Activated CD8-positive, alpha-beta T cell treated with anti-CD3 and anti-CD28 coated beads for 36 hours (primary cell): ENCODE measurements around the gene GCNT2. TPM values are rescaled to one million over a fixed set of nuclear protein-coding genes. Genes with fewer than 3 reads are reported as not detected.

Experiments used
- ATAC-seq: fragments of 200-7000 bp; cut with Tn5 transposase; one replicate; pipeline ENCODE4 v1.10.0; 2021; ENCODE audit warnings: mild to moderate bottlenecking, moderate library complexity
- CTCF ChIA-PET: fragments of 350-600 bp; sonication (Branson Sonifier 250); formaldehyde crosslinking; loops from one replicate; lab custom pipeline; 2021; ENCODE audit warnings: antibody characterized with exemption; lab: Charles Lee
- POLR2A ChIA-PET: fragments of 350-600 bp; sonication (Branson Sonifier 250); formaldehyde crosslinking; loops from one replicate; lab custom pipeline; 2021; ENCODE audit warnings: antibody characterized with exemption; lab: Charles Lee
- DNase-seq: peaks from one replicate; pipeline ENCODE4 v3.0.0-alpha.2; 2020
- H3K27ac Mint-ChIP-seq: one replicate; pipeline ENCODE4 v1.8.0; 2021; ENCODE audit warnings: mild to moderate bottlenecking, mixed read lengths
- H3K27me3 Mint-ChIP-seq: one replicate; pipeline ENCODE4 v1.8.0; 2021; ENCODE audit warnings: mixed read lengths
- H3K36me3 Mint-ChIP-seq: one replicate; pipeline ENCODE4 v1.8.0; 2021; ENCODE audit warnings: low read depth, mixed read lengths
- H3K4me1 Mint-ChIP-seq: one replicate; pipeline ENCODE4 v1.8.0; 2021; ENCODE audit warnings: low read depth, mixed read lengths
- H3K4me3 Mint-ChIP-seq: one replicate; pipeline ENCODE4 v1.8.0; 2021; ENCODE audit warnings: mild to moderate bottlenecking, moderate library complexity, mixed read lengths
- H3K9me3 Mint-ChIP-seq: one replicate; pipeline ENCODE4 v1.8.0; 2021; ENCODE audit warnings: mixed read lengths
- CTCF ChIP-seq: fragments of 200-600 bp; IDR thresholded peaks from one replicate; pipeline ENCODE4 v1.8.0; 2022; ENCODE audit warnings: antibody characterized with exemption, mild to moderate bottlenecking
- intact Hi-C: fragments of 100-400 bp; cut with micrococcal nuclease; formaldehyde crosslinking; loops from one replicate; pipeline ENCODE4 v1.10.0; 2022
- total RNA-seq, 2 experiments: library from RNA; stranded (reverse); gene quantifications; one replicate each; pipeline ENCODE4 v1.2.3, GENCODE V29; 2021

The GCNT2 gene
- total RNA-seq, 2 experiments from 2014 or later: 2.3 to 2.7 TPM

- no peaks in the 10 kb centered on the region for H3K36me3 Mint-ChIP-seq
- no peak for DNase-seq
- peaks cover 12% of the 10 kb centered on the region for H3K4me1 Mint-ChIP-seq
- H3K4me3 Mint-ChIP-seq: no peak overlapping the region
- no peak for TF ChIP-seq CTCF
- peaks cover 9% of the 10 kb centered on the region for H3K27me3 Mint-ChIP-seq
- ChIA-PET CTCF (interaction anchor here (1.3 kb wide), 1 partner anchor 157 kb away, joined by 4 read pairs; no protein-coding TSS in a partner anchor), POLR2A (no interaction called here)
- H3K27ac Mint-ChIP-seq: no peak overlapping the region
- intact Hi-C loops: no loop called here
- H3K9me3 Mint-ChIP-seq: peaks cover 7% of the 10 kb centered on the region
- no peak for ATAC-seq
Observed at GRCh38 chr6:10668126-10668917, 147.2 kb downstream of the GCNT2 start.

GRCh38 chr6:10676403-10676802, 155.3 kb downstream of the GCNT2 start:
- intact Hi-C loops: no loop called here

GRCh38 chr6:10678456-10678855, 157.3 kb downstream of the GCNT2 start:
- peaks cover 1% of the 10 kb centered on the region for H3K9me3 Mint-ChIP-seq
- H3K36me3 Mint-ChIP-seq: peaks cover 8% of the 10 kb centered on the region
- H3K4me3 Mint-ChIP-seq: no peak overlapping the region
- no peak overlapping the region for H3K27ac Mint-ChIP-seq
- H3K27me3 Mint-ChIP-seq: no peaks in the 10 kb centered on the region
- intact Hi-C loops: no loop called here
- CTCF ChIA-PET: no interaction called here
- peaks cover 18% of the 10 kb centered on the region for H3K4me1 Mint-ChIP-seq
- ATAC-seq: no peak
- no peak for DNase-seq
- TF ChIP-seq CTCF: no peak
- POLR2A ChIA-PET: no interaction called here

More at GRCh38 chr6:10676403-10676802, 155.3 kb downstream of the GCNT2 start:
- Mint-ChIP-seq H3K27me3 (no peaks in the 10 kb centered on the region), H3K4me3 (no peak overlapping the region), H3K9me3 (no peaks in the 10 kb centered on the region), H3K4me1 (peaks cover 3% of the 10 kb centered on the region), H3K36me3 (peaks cover 1% of the 10 kb centered on the region), H3K27ac (no peak overlapping the region)
- no peak for TF ChIP-seq CTCF
- ATAC-seq (no peak), DNase-seq (no peak)
- CTCF ChIA-PET: interaction anchor here (1.0 kb wide), 1 partner anchor 198 kb away, joined by 3 read pairs; no protein-coding TSS in a partner anchor
- POLR2A ChIA-PET: no interaction called here

Other genes with a start within 250 kb of the GCNT2 start
- gene TFAP2A, start 106.3 kb upstream of the GCNT2 start, total RNA-seq: not detected
- gene C6orf52, start 173.3 kb downstream of the GCNT2 start, total RNA-seq: 1 to 10 TPM; 2.6 to 3.3 TPM
- gene PAK1IP1, start 173.6 kb downstream of the GCNT2 start, total RNA-seq: 10 to 100 TPM; 34.2 to 35.5 TPM
- gene TMEM14C, start 201.7 kb downstream of the GCNT2 start, total RNA-seq: 10 to 100 TPM; 60.1 to 62.0 TPM
- 10 to 100 TPM; 92.1 to 94.2 TPM for gene TMEM14B, start 226.5 kb downstream of the GCNT2 start, total RNA-seq